GM21526 (cell line): ENCODE results near the gene NACC2.

Experiments used
- ATAC-seq: cut with Tn5 transposase; IDR thresholded peaks from one replicate; pipeline ENCODE4 v1.9.1; 2021; ENCODE audit warnings: moderate library complexity; ENCODE audit not compliant: unreplicated experiment, low FRiP score

NACC2 gene

GRCh38 chr9:136015656-136016571, 79.2 kb downstream of the NACC2 start:
- no peak for ATAC-seq

GRCh38 chr9:136014924-136015633, 80.0 kb downstream of the NACC2 start:
- ATAC-seq = no peak

DNA sequence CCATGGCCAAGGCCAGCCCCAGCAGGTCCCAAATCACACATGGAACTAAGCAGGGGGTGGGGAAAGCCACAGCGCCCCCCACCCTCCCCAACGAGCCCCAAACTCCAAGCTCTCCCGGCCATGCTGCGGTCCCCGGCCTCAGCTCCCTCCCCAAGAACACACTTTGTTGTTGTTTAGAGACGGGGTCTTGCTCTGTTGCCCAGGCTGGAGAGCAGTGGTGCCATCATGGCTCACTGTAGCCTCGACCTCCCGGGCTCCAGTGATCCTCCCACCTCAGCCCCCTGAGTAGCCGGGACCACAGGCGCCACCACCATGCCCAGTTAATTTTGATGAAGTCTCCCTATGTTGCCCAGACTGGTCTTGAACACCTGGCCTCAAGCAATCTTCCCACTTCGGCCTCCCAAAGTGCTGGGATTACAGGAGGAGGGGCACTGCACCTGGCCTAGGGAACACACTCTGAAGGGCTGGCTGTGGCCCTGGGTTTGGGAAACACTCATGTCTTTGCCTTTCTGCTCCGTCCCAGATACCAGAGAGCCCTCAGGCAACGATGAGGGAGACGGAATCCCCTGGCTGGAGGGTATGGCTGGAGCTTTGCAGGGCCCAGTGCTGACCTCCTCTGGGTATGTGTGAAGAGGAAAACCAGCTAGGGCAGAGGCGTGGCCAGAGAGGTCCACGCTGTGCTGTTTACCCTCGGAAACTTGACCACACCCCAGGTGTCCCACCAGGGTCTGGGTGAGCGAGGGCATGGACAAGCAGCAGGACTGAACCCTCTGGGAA, 80.8 kb downstream of the NACC2 start:
- no peak for ATAC-seq

GRCh38 chr9:136013524-136014034, 81.5 kb downstream of the NACC2 start:
- ATAC-seq = no peak

DNA sequence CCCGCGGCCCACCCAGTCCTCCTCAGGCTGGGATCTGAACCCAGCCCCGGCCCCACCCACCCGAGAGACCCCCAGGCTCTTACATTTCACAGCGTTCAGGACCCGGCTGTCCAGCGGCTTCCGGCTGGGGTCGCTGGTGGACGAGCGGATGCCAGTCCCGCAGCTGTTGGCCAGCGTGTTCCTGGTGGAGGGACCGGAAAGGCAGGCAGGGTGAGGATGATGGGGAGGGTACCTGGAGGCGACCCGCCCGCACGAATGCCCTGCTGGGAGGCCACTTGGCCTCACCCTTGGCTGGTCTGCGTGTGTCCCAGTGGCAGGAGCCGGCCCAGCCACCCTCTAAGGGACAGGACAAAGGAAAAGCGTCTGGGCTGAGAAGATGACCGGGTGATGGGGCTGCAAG, 82.0 kb downstream of the NACC2 start:
- no peak for ATAC-seq

DNA sequence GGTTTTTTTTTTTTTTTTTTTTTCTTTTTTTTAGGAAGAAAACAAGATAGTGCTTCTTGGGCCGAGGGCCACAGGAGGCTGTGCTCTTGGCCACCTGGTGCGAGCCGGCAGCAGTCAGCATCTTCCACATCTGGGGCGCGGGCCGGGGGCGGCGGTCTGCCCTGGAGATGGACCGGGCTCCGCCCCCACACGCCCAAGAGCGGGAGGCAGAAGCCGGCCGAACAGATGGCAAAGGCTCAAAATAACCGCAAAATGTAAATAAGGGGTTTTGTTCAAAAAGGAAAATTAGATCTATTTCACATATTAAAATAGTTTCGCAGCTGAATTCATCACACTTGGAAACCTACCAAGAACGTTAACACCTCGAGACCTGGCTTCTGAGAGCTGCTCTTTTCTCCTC, 82.4 kb downstream of the NACC2 start:
- ATAC-seq = no peak

- ATAC-seq = no peak
These were observed 83.2 kb downstream of the NACC2 start for GRCh38 chr9:136011703-136012496.

- no peak for ATAC-seq
These were observed 83.8 kb downstream of the NACC2 start for GRCh38 chr9:136011376-136011702.

DNA sequence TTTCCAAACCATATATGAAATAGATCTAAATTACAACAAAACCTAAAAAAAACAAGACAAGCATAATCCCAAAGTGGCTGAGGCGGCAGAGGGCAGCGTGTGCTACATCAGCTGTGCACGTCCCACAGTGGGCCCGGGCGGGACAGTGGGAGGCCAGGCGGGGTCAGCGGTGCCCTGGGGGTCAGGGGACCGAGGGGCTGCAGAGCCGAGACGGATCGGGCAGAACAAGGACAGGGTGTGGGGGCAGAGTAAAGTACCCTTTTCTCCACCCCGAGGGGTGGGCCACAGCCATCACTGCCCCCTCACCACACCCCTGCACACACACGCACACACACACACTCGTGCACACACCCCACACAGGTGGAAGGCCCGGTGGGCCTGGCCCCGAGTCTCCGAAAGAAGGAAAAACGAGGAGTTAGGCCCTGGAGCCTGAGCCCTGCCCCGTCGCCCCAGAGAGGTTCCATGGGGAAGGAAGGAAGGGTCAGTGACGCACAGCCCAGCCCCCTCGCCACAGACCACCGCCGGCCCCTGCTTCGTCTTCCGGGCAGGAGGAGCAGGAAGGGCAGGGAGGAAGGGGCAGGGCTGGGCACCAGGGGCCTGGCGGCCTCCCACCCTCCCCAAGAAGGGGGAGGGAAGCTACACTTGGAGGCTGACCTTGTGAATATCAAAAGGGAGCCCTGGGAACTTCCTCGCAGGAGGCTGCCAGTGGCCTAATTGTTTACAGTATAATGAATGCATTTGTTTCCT, 84.3 kb downstream of the NACC2 start:
- ATAC-seq = no peak

GRCh38 chr9:136010176-136010575, 84.9 kb downstream of the NACC2 start:
- ATAC-seq = no peak

GRCh38 chr9:136009516-136009915, 85.6 kb downstream of the NACC2 start:
- ATAC-seq = no peak

DNA sequence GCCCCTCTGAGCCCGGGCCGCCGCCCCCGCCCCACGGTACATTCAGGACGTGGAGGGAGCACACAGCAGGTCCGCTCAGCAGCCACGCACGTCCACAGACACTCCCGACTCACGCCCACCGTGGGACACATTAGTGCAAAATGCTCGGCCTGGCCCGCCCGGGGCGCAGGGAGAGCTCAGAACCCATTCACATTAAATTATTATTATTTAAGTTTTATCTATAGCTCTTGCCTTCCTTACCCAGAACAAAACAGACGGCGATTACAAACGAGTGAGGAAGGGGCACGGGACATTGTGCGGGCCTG, 86.4 kb downstream of the NACC2 start:
- no peak for ATAC-seq

- no peak for ATAC-seq
These were observed 87.0 kb downstream of the NACC2 start for GRCh38 chr9:136007934-136008692.

GRCh38 chr9:136007276-136007933, 87.7 kb downstream of the NACC2 start:
- ATAC-seq = no peak

DNA sequence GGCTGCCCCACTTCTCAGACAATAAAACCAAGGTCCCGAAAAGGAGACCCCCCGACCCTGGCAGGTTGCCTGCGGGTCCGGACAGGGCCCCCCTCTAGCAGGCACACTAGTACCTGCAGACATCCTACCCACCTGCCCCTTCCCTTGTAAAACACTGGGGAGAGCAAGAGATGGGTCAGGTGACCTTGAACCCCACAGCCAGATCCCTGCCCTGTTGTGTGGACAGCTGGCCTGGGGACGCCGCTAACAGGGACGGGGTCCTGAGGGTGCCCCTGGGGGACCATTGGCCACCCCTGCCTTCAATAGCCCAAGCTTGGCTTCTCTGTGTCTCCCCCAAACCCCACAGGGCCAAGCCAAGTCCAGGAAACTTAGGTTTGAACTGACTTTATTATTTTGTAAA, 88.9 kb downstream of the NACC2 start:
- no peak for ATAC-seq

DNA sequence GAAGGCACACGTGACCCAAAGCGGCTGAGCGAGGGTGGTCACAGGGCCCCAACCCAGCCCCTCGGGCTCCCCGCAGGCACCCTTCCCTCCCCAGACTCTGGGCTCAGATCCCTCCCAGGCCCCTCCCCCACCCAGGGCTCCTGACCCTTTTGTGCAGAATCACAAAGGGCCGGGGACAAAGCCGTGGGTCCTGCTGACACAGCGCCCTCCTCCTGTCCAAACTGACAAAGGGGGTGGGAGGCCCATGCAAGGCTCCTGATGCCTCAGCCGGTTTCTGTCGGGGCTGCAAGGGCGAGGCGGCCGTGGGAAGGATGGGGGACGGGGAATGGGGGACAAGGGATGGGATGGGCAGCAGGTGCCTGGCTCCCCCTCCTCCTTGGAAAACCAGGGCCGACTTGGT, 90.4 kb downstream of the NACC2 start:
- ATAC-seq = no peak

- ATAC-seq = no peak
These were observed 90.9 kb downstream of the NACC2 start for GRCh38 chr9:136004219-136004618.

DNA sequence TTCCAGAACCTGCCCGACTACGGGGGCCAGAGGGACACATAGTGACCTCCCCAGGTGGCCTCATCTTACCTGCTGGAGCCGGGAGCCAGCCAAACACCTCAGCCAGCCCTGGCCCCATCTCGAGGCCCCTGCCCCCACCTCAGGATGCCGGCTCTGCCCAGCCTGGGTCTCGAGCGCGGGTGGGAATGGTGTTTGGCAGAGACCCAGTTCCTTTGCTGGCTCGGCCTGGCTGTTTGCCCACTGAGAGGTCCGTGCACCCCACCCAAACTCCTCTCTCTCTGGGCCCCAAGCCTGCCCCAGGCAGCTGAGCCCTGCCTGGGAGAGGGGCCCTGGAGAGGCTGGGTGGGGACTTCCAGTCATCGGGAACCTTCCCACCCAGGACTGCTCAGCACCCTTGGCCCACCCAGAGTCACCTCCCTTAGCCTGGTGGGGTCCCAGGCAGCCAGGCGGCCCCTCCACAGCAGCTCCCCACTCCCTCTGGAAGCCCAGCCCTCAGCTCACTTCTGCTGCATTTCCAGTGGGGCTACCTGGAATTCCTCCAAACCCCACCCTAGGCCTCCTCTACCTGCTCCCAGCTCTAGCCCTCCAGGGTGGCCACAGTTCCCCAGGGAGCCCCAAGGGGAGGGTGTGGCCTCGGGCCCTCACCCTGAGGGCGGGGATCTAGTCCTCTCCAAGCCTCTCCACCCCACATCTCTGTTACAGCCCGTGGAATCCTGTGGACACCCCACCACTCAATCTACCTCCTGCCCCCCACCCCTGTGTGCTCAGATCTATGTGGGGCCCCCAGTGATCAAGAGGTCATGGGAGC, 91.5 kb downstream of the NACC2 start:
- no peak for ATAC-seq
